ENCODE results near the gene SEMA6D.

The SEMA6D gene

DNA sequence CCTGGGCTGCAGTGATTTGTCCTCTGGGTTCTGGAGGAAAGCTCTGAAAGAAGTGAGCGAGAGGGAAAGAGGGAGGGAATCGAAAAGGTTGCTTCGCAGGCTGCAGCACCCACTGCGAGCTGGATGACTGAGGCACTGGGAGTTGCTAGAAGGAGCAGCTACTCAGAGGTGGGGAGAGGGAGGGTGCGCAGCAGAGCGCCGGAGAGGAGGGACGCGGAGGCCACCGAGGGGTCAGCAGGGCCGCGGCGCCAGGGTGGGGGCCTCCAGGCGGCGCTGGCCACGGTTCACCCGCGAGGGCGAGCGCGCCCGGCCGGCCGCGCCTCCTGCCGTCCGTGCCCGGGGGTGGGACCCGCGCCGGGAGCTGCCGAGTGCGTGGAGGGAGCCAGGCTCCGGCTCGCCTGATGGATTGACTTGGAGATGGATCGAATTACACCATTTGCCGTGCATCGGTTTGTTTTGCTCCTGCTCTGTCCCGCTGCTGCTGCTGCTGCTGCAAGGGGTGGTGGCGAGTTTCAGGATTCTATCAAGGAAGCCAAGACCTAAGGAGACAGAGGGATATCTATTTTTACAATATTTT, at the start of gene SEMA6D:
Gene SEMA6D, plus strand, starts transcription at position 470 of the 577 bp plus-strand sequence. CDS start 42,294 bp downstream, outside the sequence.
- DNase-seq: no peak

DNA sequence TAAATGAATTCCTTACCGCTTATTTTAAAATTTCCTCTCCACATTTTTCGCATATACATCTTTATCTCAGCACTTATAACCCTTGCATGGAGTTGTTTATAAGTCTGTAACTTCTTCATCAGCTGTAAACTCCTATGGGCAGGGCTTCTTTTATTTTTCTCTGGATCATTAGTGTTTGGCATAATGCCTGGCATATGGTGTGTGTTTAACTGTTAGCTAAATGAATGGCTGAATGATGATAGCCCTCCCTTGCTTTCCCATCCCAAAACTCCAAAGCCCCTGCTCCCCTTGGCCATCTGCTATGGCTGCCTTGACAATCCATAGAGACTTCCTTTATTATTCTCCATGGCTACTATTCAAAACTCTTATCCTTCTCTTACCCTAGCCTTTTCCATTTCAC, 48.1 kb upstream of the SEMA6D start:
- DNase-seq: no peak

- DNase-seq: no peak
These were observed 46.9 kb upstream of the SEMA6D start for GRCh38 chr15:47670365-47670764.

DNA sequence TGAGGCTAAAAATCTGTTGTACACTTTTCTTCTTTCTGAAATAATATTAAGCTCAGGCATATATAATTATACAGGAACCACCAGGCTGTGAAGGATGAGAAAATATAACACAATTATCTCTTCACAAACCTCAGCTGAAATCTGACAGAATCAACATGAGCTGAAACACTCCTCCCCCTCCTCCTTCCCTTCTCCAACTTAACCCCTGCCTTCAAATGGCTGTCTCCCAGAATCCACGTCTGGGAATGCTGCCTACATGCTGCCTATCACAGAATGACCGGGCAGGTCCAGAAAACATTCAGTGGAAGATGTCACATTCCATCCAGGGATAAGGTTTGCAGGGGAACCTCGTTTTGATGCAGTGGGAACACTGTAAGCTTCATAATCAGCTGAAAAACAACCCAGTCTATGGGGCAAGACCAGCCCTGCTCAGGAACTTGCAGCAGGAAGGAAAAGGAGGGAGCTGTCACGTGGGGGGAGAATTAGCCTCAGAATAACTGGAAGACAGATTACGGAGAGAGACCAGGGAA, 44.0 kb upstream of the SEMA6D start:
- DNase-seq: no peak

DNA sequence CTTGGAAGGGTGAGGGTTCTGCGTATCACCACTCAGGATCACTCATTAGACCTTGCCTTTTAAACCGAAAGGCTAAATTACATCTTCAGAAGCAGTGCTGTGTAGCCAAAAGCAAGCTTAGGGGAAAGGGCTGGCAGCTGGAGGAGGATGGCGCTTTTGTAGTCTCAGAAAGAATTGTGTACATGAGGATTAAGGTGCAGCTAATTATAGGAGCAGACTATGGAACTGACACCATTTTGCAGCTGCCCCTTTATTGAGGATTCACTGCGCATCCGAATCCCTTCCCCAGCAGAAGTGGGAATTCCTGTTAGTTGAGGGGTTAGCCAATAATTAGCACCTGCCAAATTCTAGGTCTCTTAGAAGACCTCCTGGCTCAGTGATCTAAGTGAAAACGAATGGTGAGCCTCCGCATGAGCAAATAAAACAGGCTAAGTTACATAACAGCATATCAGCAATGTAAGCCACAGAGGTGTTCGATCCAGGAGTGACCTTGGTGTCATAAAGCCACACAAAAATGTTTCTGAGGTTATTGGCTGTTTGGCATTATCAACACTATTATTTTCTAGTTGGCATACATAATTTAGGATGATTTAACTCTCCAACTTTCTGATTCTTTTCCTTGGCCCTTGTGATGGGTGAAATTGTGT, 42.6 kb upstream of the SEMA6D start:
- no peak for DNase-seq

GRCh38 chr15:47675735-47676134, 41.6 kb upstream of the SEMA6D start:
- DNase-seq: no peak

DNA sequence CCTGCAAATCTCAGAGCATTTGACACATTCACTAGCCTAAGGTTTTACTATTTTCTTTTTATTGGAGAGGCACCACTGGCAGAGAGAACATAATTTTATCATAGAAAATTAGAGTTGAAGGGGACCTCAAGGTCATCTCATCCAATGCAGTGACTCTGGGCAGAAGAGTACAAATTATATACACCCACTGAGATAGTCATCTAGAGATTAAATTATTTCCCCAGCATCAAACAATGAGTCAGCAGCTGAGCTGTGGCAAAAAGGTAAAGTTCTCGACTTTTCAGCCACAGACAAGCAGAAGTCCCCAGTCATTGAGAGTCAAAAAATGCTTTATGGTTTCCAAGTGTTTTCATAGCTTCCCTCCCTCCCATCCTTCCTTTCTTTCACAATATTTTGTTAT, 39.3 kb upstream of the SEMA6D start:
- DNase-seq: no peak

GRCh38 chr15:47682661-47683060, 34.6 kb upstream of the SEMA6D start:
- no peak for DNase-seq

- no peak for DNase-seq
These were observed 32.0 kb upstream of the SEMA6D start for GRCh38 chr15:47685141-47685870.

GRCh38 chr15:47688573-47689086, 28.7 kb upstream of the SEMA6D start:
- DNase-seq: no peak

DNA sequence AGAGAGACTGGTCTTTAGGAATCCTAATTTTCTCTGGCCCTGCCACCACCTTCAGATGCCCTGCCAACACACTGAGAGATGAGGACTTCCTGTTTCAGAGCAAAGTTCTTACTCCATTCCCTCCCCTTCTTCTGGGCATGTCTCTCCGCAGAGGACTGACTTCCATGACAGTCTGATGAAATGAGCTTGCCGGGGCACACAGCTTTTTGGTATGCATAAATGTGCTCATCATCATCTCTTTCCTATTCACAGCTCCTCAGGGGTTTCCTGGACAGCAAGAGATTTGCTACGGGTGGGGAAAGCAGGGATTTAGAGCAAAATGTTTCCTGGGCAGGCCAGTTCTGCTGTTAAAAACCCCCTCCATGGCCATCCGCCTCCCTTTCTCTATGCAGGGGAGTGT, 27.6 kb upstream of the SEMA6D start:
- DNase-seq: no peak

GRCh38 chr15:47691882-47692281, 25.4 kb upstream of the SEMA6D start:
- DNase-seq: no peak

- DNase-seq: no peak
These were observed 21.0 kb upstream of the SEMA6D start for GRCh38 chr15:47696351-47696750.

- DNase-seq: no peak
These were observed 11.9 kb upstream of the SEMA6D start for GRCh38 chr15:47705281-47705997.

GRCh38 chr15:47707391-47707790, 9.9 kb upstream of the SEMA6D start:
- no peak for DNase-seq

GRCh38 chr15:47708161-47708980, 8.9 kb upstream of the SEMA6D start:
- no peak for DNase-seq

GRCh38 chr15:47711655-47712054, 5.7 kb upstream of the SEMA6D start:
- no peak for DNase-seq

DNA sequence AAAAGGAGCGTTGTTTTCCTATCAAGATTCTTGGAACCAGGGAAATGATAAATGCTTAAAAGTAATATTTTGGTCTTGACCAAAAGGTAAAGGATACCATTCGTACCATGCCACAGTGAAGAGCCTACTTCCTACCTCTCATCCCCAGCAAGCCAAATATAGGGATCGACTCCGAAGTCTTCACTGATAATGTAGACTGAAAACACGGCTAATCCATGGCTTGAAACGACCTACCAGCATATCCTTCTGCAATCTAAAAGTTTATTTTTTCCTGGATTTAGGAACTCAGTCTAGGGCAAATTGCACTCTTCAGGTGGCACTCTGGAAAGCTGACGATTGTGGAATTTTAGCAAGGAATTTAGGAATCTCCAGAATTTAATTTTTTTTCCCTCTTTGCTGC, 1.9 kb upstream of the SEMA6D start:
- no peak for DNase-seq

DNA sequence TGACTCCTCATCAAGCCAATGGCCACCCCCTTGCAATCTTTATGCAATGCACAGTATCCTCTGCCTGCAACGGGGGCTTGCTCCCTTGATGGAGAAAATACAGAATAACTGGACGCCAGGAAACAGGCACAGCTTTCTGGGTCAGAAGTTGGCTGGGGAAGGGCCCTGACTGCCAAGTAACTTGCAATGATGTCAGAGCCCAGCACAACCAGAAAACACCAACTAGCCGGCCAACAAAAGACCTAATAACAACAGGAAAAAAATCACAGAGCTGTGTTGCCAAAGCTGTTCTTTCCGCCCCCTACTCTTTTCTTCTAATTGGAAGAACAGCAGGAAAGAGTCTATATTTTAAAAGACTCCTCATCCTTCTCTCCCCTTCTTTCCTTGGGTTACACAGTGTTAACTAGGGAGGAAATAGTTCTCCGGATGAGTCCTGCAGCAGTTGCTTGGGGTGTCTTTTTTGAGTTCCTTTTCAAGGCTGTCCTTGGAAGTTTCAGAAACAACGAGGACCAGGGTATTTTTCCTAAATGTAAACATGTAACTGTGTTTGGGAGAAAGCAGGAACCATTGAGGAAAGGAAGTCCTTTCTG, 1.4 kb upstream of the SEMA6D start:
- DNase-seq: no peak

- no peak for DNase-seq
These were observed 789 bp upstream of the SEMA6D start for GRCh38 chr15:47716516-47716915.

- no peak for DNase-seq
These were observed 1.5 kb downstream of the SEMA6D start for GRCh38 chr15:47718497-47719437.
